GM23338 (cell line): ENCODE data around the gene OTOA. TPM values are rescaled to one million over a fixed set of nuclear protein-coding genes. Genes with fewer than 3 reads are reported as not detected.

Experiments used
- ATAC-seq: fragments of 200-7000 bp; cut with Tn5 transposase; 3 replicates; pipeline ENCODE4 v1.9.1; 2020
- DNase-seq: peaks from one replicate; pipeline ENCODE4 v3.0.0-alpha.2; 2015; ENCODE audit warnings: low spot score
- H2AFZ ChIP-seq: fragments of 200-600 bp; sonication (generic); 2 replicates; pipeline ENCODE4 v1.8.0; 2016; ENCODE audit warnings: antibody characterized with exemption, mild to moderate bottlenecking, moderate library complexity
- H3F3A ChIP-seq: fragments of 200-600 bp; sonication (generic); replicated peaks from 2 replicates; pipeline ENCODE4 v1.8.0; 2017; ENCODE audit warnings: antibody characterized with exemption, mixed run types, low read depth
- H3K27ac ChIP-seq: fragments of 200-600 bp; sonication (generic); 2 replicates; pipeline ENCODE4 v1.6.1; 2016; ENCODE audit warnings: low read depth
- H3K27me3 ChIP-seq: fragments of 200-600 bp; sonication (generic); 2 replicates; pipeline ENCODE4 v1.8.0; 2016; ENCODE audit warnings: mild to moderate bottlenecking, mixed run types, moderate library complexity; ENCODE audit not compliant: insufficient read depth
- H3K36me3 ChIP-seq: fragments of 200-600 bp; sonication (generic); 2 replicates; pipeline ENCODE4 v1.8.0; 2016; ENCODE audit warnings: mild to moderate bottlenecking; ENCODE audit not compliant: insufficient read depth
- H3K4me1 ChIP-seq: fragments of 200-600 bp; sonication (generic); 2 replicates; pipeline ENCODE4 v1.8.0; 2016; ENCODE audit warnings: mild to moderate bottlenecking, moderate library complexity; ENCODE audit not compliant: insufficient read depth
- H3K4me2 ChIP-seq: fragments of 200-600 bp; sonication (generic); 2 replicates; pipeline ENCODE4 v1.7.1; 2017; ENCODE audit warnings: mixed run types
- H3K4me3 ChIP-seq: fragments of 200-600 bp; sonication (generic); 2 replicates; pipeline ENCODE4 v1.6.1; 2016; ENCODE audit warnings: mixed run types
- H3K79me2 ChIP-seq: fragments of 200-600 bp; sonication (generic); replicated peaks from 2 replicates; pipeline ENCODE4 v1.8.0; 2017; ENCODE audit warnings: mild to moderate bottlenecking; ENCODE audit not compliant: insufficient read depth
- H3K9me2 ChIP-seq: fragments of 200-600 bp; sonication (generic); 2 replicates; pipeline ENCODE4 v1.8.0; 2017; ENCODE audit not compliant: insufficient read depth
- H4K20me1 ChIP-seq: fragments of 200-600 bp; sonication (generic); replicated peaks from 2 replicates; pipeline ENCODE4 v1.8.0; 2017; ENCODE audit warnings: mild to moderate bottlenecking; ENCODE audit not compliant: insufficient read depth
- H3K27ac Mint-ChIP-seq: 2 replicates; pipeline ENCODE4 v1.8.0; 2020; ENCODE audit warnings: inconsistent platforms, mild to moderate bottlenecking, moderate library complexity, mixed read lengths
- H3K27me3 Mint-ChIP-seq: 3 replicates; pipeline ENCODE4 v1.8.0; 2022; ENCODE audit warnings: low read depth, mild to moderate bottlenecking, moderate library complexity, mixed read lengths, inconsistent platforms; ENCODE audit not compliant: insufficient read depth, poor library complexity
- H3K36me3 Mint-ChIP-seq: 3 replicates; pipeline ENCODE4 v1.8.0; 2021; ENCODE audit warnings: low read depth, mild to moderate bottlenecking, inconsistent platforms, moderate library complexity, mixed read lengths
- H3K4me1 Mint-ChIP-seq: 3 replicates; pipeline ENCODE4 v1.8.0; 2020; ENCODE audit warnings: mild to moderate bottlenecking, inconsistent platforms, mixed read lengths
- H3K4me3 Mint-ChIP-seq: 3 replicates; pipeline ENCODE4 v1.8.0; 2021; ENCODE audit warnings: moderate library complexity, mild to moderate bottlenecking, inconsistent platforms, mixed read lengths
- H3K9me3 Mint-ChIP-seq: 3 replicates; pipeline ENCODE4 v1.8.0; 2020; ENCODE audit warnings: moderate library complexity, mild to moderate bottlenecking, inconsistent platforms, mixed read lengths
- CREB1 ChIP-seq: fragments of 250-450 bp; sonication (Bioruptor Pico); IDR thresholded peaks from 2 replicates; pipeline ENCODE4 v1.5.0; 2020; ENCODE audit warnings: low read depth, mild to moderate bottlenecking, moderate library complexity
- CTCF ChIP-seq, 2 experiments: fragments of 200-600 bp in 1 of 2; sonication (generic) in 1 of 2; conservative IDR thresholded peaks; 2 replicates each; pipeline versions ENCODE4 v1.5.1 to v1.6.1; 2016 to 2017; ENCODE audit warnings: antibody characterized with exemption in 2 of 2, low read depth in 2 of 2, mild to moderate bottlenecking in 2 of 2, moderate library complexity in 1 of 2
- ETS1 ChIP-seq: IDR thresholded peaks from 2 replicates; pipeline ENCODE4 v1.6.1; 2016; ENCODE audit warnings: antibody characterized with exemption
- EZH2 ChIP-seq: fragments of 200-600 bp; sonication (generic); IDR thresholded peaks from one replicate; pipeline ENCODE4 v1.8.0; 2017; ENCODE audit warnings: antibody characterized with exemption, mild to moderate bottlenecking, low read depth; ENCODE audit not compliant: unreplicated experiment
- EZH2phosphoT487 ChIP-seq: fragments of 200-600 bp; sonication (generic); IDR thresholded peaks from one replicate; pipeline ENCODE4 v1.8.1; 2018; ENCODE audit warnings: antibody characterized with exemption; ENCODE audit not compliant: unreplicated experiment
- JUNB ChIP-seq: IDR thresholded peaks from one replicate; pipeline ENCODE4 v1.6.1; 2016; ENCODE audit warnings: antibody characterized with exemption; ENCODE audit not compliant: unreplicated experiment
- NANOG ChIP-seq: IDR thresholded peaks from 2 replicates; pipeline ENCODE4 v1.6.1; 2016; ENCODE audit warnings: antibody characterized with exemption, borderline replicate concordance
- POLR2AphosphoS5 ChIP-seq: IDR thresholded peaks from 2 replicates; pipeline ENCODE4 v1.6.1; 2016; ENCODE audit warnings: antibody characterized with exemption, low read depth
- REST ChIP-seq: IDR thresholded peaks from one replicate; pipeline ENCODE4 v1.6.1; 2018; ENCODE audit warnings: antibody characterized with exemption; ENCODE audit not compliant: unreplicated experiment
- STAT1 ChIP-seq: IDR thresholded peaks from one replicate; pipeline ENCODE4 v1.6.1; 2016; ENCODE audit warnings: antibody characterized with exemption; ENCODE audit not compliant: unreplicated experiment
- ZNF114 ChIP-seq: fragments of 250-450 bp; sonication (Bioruptor Pico); IDR thresholded peaks from 2 replicates; pipeline ENCODE4 v1.5.0; 2020; ENCODE audit warnings: mild to moderate bottlenecking, moderate library complexity
- ZNF331 ChIP-seq: fragments of 250-450 bp; sonication (Bioruptor Pico); IDR thresholded peaks from 2 replicates; pipeline ENCODE4 v1.5.0; 2020; ENCODE audit warnings: low read depth, mild to moderate bottlenecking, moderate library complexity
- polyA plus RNA-seq: library from polyadenylated mRNA; unstranded; fragments of >200 nt; fragmentation: Nextera tagmentation; extraction: Ambion mirVana; gene quantifications from 2 replicates; pipeline ENCODE4 v1.2.1, GENCODE V29; 2016
- total RNA-seq: library from RNA; depleted of rRNA; stranded (reverse); fragments of >200 nt; shearing (Covaris generic); gene quantifications from 2 replicates; pipeline ENCODE4 v1.2.3, GENCODE V29; 2014

OTOA gene
- total and polyA plus RNA-seq, 2 experiments from 2014 or later = 0.16 to 0.17 TPM

GRCh38 chr16:21722771-21723455 lies 59.1 kb downstream of the OTOA start:
- Histone ChIP-seq H3F3A (no peaks in the 10 kb centered on the region), H3K9me2 (no peaks in the 10 kb centered on the region)

GRCh38 chr16:21723532-21723931 lies 59.8 kb downstream of the OTOA start:
- no peaks in the 10 kb centered on the region; the same call in 2 of the 3 replicates for H3K9me3 Mint-ChIP-seq
- Histone ChIP-seq H3K79me2 (no peaks in the 10 kb centered on the region), H3K9me2 (no peaks in the 10 kb centered on the region), H3K27ac (no peak overlapping the region), H3K4me2 (no peak overlapping the region), H2AFZ (no peak overlapping the region), H3K4me1 (no peaks in the 10 kb centered on the region), H3F3A (no peaks in the 10 kb centered on the region), H3K27me3 (no peaks in the 10 kb centered on the region), H3K4me3 (no peak overlapping the region), H3K36me3 (no peaks in the 10 kb centered on the region), H4K20me1 (no peaks in the 10 kb centered on the region)
- DNase-seq (no peak), ATAC-seq (no peak)
- no peaks in the 10 kb centered on the region for H3K36me3 Mint-ChIP-seq
- no peak overlapping the region for H3K4me3 Mint-ChIP-seq
- no peaks in the 10 kb centered on the region for H3K27me3 Mint-ChIP-seq
- H3K27ac Mint-ChIP-seq = no peak overlapping the region
- no peaks in the 10 kb centered on the region for H3K4me1 Mint-ChIP-seq
- TF ChIP-seq ETS1 (no peak), NANOG (no peak), JUNB (no peak), POLR2AphosphoS5 (no peak), REST (no peak), EZH2 (no peak), EZH2phosphoT487 (no peak), STAT1 (no peak), CREB1 (no peak), ZNF114 (CRISPR knock-in tag) (no peak), CTCF (conservative IDR thresholded peaks at IDR 0.05; ENCODE audit: low read depth in 2 of 2) (no peak)

More at GRCh38 chr16:21722771-21723455, 59.1 kb downstream of the OTOA start:
- Mint-ChIP-seq H3K27me3 (no peaks in the 10 kb centered on the region), H3K36me3 (no peaks in the 10 kb centered on the region), H3K4me1 (no peaks in the 10 kb centered on the region), H3K9me3 (no peaks in the 10 kb centered on the region; the same call in 2 of the 3 replicates), H3K27ac (no peak overlapping the region), H3K4me3 (no peak overlapping the region)
- Histone ChIP-seq H3K4me3 (no peak overlapping the region), H3K27ac (no peak overlapping the region), H3K27me3 (no peaks in the 10 kb centered on the region), H3K79me2 (no peaks in the 10 kb centered on the region), H3K4me1 (no peaks in the 10 kb centered on the region), H4K20me1 (no peaks in the 10 kb centered on the region), H3K36me3 (no peaks in the 10 kb centered on the region), H3K4me2 (no peak overlapping the region), H2AFZ (0 out of 2 replicates have a peak overlapping the region, but pooled peaks have one; percentile 38)
- no peak for TF ChIP-seq ETS1
- no peak for TF ChIP-seq ZNF331
- DNase-seq = no peak
- ATAC-seq = no peak
